GM19463 (cell line): ENCODE results near the gene CNTN5.
"Not testable (repeated sequence)": the region's sequence is repeated elsewhere in the genome, so short reads cannot be mapped to it uniquely, and the experiment has no call there.

Source experiments
- ATAC-seq: cut with Tn5 transposase; IDR thresholded peaks from one replicate; pipeline ENCODE4 v1.9.1; 2021; ENCODE audit warnings: mild to moderate bottlenecking, moderate library complexity; ENCODE audit not compliant: unreplicated experiment

Gene CNTN5

DNA sequence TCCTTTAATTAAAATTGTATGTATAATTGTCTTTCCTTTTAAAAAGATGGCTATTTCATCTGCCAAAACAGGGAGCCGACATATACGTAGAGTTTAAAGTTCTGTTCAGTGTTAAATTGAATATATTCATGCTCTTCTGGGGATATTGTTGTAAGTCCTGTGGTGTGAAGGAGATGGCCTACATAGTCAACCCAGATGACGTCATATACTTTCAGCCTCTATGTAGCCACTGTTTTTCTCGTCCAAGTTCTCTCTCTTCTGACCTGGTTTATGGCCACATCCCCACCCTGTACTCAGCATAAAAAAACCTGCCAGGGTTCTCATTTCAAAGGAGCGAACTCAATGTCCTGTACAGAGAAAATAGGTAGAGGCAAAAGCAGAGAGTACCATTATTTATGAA is 1156.9 kb downstream of the CNTN5 start:
- ATAC-seq: no peak

- ATAC-seq: no peak
Measured at GRCh38 chr11:100182350-100182749, 1161.6 kb downstream of the CNTN5 start.

GRCh38 chr11:100182927-100183326 is 1162.2 kb downstream of the CNTN5 start:
- no peak for ATAC-seq

- ATAC-seq: no peak
Measured at GRCh38 chr11:100185588-100185987, 1164.8 kb downstream of the CNTN5 start.

DNA sequence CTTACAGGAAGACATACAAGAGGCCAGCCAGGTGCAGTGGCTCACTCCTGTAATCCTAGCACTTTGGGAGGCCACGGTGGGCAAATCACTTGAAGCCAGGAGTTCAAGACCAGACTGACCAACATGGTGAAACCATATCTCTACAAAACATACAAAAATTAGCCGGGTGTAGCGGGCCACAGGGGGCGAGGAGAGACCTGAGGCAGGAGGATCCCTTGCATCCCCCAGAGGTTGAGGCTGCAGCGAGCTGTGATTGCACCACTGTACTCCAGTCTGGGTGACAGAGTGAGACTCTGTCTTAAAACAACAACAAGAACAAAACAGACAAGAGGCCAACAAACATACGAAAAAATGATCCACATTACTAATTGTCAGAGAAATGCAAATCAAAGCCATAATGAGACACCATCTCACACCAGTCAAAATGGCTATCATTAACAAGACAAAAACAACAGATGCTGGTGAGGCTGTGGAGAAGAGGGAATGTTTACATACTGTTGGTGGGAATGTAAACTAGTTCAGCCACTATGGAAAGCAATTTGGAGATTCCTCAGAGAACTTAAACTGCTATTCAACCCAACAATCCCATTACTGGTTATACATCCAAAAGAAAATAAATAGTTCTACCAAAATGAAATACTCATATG is 1167.5 kb downstream of the CNTN5 start:
- no peak for ATAC-seq

DNA sequence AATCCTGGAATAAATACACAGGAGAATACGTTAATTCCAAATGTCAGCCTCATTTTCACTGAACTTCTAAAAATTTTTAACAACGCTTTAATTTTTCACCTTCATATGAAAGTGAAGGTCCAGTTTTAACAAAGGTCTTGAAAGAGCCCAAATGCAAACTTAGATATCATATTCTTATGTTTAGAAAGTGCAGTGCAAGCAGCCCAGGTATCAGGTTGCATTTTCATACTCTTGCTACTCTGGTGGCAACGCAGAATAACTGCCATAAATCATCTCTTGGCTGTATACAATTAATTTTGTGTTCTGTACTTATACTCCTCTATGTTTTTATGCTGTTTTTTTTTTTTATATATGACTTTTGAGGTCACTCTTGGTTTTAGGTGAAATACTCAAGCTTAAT is 1169.6 kb downstream of the CNTN5 start:
- ATAC-seq: no peak

GRCh38 chr11:100192181-100192580 is 1171.4 kb downstream of the CNTN5 start:
- no peak for ATAC-seq

- no peak for ATAC-seq
Measured at GRCh38 chr11:100203789-100204188, 1183.0 kb downstream of the CNTN5 start.

DNA sequence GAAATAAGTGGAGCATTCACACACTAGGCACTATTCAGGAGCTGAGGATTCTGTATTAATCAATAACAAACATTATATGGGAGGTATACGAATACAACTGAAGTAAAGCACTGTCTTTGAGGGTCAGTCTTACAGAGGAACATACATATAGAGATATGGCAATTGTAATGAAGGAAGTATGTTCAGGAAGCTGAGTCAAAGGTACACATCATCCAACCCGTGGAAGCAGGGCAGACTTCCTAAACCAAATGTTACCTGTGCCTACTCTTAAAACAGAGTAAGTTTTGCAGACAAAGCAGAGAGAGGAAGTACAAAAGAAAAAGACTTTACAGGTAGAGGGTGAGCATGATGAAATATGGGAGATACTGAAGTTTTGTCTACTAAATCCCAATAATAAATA is 1185.2 kb downstream of the CNTN5 start:
- no peak for ATAC-seq

DNA sequence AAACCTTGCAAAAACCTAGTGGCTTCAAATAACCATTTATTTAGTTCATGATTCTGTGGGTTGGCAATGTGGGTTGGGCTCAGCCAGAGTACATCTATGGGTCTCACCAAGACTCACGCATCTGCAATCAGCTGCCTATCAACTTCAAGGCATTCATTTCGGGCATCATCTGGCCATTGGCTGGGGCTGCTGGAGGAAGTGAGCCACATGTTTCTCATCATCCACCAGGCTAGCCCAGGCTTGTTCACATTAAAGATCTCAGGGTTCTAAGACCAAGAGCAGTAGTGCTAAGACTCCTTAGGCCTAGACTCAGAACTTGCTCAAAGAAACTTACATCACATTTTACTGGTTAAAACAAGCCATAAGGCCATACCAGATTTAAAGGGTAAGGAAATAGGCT is 1187.5 kb downstream of the CNTN5 start:
- ATAC-seq: no peak

- ATAC-seq: no peak
Measured at GRCh38 chr11:100214791-100215190, 1194.0 kb downstream of the CNTN5 start.

- no peak for ATAC-seq
Measured at GRCh38 chr11:100220801-100221200, 1200.1 kb downstream of the CNTN5 start.

GRCh38 chr11:100221791-100222190 is 1201.0 kb downstream of the CNTN5 start:
- ATAC-seq: no peak

GRCh38 chr11:100224541-100225034 is 1203.8 kb downstream of the CNTN5 start:
- no peak for ATAC-seq

DNA sequence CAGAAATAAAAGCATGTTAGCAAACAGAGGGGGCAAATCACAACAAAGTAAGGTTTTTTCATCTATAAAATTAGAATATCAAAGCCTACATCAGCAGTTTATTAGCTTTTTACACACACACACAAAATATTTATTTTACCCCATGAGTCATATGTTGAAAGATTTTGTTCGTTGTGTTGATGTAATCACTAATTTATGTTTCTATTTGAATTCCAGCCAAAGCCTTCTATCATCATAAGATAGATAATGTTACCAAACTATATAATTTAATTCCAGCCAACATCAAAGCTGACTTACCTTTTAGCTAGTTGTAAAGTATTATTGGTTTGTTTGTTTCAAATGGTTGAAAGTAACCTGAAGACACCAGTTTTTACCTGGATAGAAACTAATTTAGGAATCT is 1208.3 kb downstream of the CNTN5 start:
- no peak for ATAC-seq

DNA sequence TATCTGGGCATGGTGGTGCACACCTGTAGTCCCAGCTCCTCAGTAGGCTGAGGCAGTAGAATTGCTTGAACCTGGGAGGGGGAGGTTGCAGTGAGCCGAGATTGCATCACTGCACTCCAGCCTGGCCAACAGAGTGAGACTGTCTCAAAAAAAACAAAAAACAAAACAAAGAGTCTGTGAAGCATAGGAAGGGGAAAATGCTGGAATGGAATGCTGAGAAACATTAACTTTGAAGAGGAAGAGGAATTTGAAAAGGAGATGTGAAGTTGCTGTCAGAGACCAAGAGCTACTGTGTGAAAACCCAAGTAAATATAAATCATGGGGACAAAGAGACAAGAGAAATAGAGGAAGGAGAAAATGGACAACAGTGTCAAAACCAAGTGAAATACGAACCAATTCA is 1211.3 kb downstream of the CNTN5 start:
- no peak for ATAC-seq

DNA sequence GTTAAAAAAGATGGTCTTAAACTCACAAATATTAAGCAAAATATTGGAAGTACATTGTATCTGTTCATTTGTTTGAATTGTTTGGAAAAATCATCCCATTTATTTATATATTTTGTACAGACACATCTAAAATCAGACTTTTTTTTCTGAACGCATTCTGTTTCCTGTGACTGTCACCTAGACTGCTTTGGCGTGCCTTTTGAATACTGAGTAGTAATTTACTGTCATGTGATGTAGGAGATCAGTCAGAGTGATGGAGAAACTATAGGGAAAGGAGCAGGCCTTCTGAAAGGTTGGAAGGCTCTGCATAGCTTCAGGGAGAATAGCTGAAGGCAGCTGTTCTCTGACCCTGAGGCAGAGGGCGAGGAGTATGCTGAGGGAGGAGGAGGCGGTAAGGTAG is 1214.3 kb downstream of the CNTN5 start:
- no peak for ATAC-seq

DNA sequence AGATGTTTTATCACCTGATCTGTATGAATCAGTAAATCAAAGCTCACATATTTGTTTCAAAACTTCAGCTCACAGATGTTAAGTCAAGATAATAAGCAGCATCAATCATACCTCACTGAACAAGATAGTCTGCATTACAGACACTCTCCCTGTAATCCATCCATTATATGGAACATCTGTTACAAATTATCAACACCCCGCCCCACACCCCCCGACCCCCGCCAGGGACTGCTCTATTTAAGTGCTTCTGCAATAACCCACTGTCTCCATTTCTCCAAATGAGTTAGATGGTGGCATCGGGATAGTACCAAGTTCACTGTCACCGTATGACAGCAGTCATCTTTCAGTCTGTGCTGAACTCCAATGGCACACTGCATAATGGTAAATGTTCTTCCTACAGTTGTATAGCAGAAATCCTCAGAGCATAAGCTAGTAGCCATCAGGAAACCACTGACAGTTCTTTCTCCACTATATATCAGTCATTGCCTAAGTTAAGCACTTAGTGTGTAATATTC is 1219.3 kb downstream of the CNTN5 start:
- ATAC-seq: no peak

DNA sequence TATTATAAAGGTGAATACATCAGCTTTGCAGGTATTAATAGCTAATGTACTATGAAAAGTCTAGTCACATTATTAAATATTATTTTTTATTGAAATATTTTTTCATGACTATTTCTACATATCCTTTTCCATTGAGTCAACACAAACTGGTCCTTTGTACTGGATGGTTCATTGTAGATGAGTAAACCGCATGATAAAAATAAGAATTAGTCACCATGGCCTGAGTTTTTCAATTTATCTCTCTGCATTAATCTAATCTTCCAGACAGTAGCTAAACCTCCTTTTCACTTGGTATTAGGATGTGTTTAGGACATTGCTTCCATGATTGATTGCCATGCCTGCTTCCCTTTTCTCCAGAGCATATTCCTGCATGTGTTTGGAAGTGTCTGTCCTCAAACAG is 1227.0 kb downstream of the CNTN5 start:
- ATAC-seq: no peak

DNA sequence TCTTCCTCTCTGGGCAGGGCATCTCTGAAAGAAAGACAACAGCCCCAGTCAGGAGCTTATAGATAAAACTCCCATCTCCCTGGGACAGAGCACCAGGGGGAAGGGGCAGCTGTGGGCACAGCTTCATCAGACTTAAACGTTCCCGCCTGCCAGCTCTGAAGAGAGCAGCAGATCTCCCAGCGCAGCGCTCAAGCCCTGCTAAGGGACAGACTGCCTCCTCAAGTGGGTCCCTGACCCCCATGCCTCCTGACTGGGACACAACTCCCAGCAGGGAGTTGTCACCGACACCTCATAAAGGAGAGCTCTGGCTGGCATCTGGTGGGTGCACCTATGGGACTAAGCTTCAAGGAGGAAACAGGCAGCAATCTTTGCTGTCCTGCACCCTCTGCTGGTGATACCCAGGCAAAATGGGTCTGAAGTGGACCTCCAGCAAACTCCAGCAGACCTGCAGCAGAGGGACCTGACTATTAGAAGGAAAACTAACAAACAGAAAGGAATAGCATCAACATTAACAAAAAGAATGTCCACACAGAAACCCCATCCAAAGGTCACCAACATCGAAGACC is 1236.6 kb downstream of the CNTN5 start:
- not testable (repeated sequence) for ATAC-seq

DNA sequence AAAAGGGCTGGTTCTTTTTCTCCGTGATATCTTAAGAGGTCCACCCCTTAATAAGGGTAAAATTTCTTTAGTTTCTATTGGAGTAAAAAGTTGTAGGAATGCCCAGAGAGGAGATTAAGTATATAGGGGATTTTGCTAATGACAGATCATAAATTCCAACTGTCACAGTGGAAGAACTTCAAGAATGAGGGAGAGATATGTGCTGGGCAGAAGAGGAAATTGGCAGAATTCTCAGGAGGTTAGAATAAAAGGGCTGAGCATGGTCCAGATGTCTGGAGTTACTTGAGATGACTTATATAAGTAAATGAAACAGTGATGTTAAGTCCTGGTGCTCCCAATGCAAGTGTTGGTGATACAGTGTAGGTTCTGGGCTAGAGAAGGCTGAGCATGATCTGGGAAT is 1248.8 kb downstream of the CNTN5 start:
- no peak for ATAC-seq

- no peak for ATAC-seq
Measured at GRCh38 chr11:100273066-100273815, 1252.5 kb downstream of the CNTN5 start.
